Nephron (organoid): ENCODE results near the gene CACNB3.

Experiments
- H3K27ac Mint-ChIP-seq, 3 experiments: 2 replicates each; pipeline ENCODE4 v1.8.0; 2020; ENCODE audit warnings: mixed read lengths in 3 of 3, mild to moderate bottlenecking in 2 of 3, moderate library complexity in 1 of 3
- H3K27me3 Mint-ChIP-seq: 2 replicates; pipeline ENCODE4 v1.8.0; 2021; ENCODE audit warnings: low read depth, mild to moderate bottlenecking, moderate library complexity, mixed read lengths
- H3K36me3 Mint-ChIP-seq: 2 replicates; pipeline ENCODE4 v1.8.0; 2020; ENCODE audit warnings: low read depth, mixed read lengths
- H3K4me1 Mint-ChIP-seq: 2 replicates; pipeline ENCODE4 v1.8.0; 2020; ENCODE audit warnings: mixed read lengths
- H3K4me3 Mint-ChIP-seq, 3 experiments: 2 replicates each; pipeline ENCODE4 v1.8.0; 2020; ENCODE audit warnings: mild to moderate bottlenecking in 3 of 3, mixed read lengths in 3 of 3, moderate library complexity in 2 of 3
- H3K9me3 Mint-ChIP-seq: 2 replicates; pipeline ENCODE4 v1.8.0; 2020; ENCODE audit warnings: mixed read lengths
- TF ChIP-seq, protein P1 (sequence below), 3 experiments: fragments of 200-600 bp; sonication (generic); IDR thresholded peaks; one replicate each; pipeline ENCODE4 v1.5.0; 2021; ENCODE audit warnings: antibody characterized with exemption in 3 of 3; ENCODE audit not compliant: unreplicated experiment in 3 of 3

The CACNB3 gene

DNA sequence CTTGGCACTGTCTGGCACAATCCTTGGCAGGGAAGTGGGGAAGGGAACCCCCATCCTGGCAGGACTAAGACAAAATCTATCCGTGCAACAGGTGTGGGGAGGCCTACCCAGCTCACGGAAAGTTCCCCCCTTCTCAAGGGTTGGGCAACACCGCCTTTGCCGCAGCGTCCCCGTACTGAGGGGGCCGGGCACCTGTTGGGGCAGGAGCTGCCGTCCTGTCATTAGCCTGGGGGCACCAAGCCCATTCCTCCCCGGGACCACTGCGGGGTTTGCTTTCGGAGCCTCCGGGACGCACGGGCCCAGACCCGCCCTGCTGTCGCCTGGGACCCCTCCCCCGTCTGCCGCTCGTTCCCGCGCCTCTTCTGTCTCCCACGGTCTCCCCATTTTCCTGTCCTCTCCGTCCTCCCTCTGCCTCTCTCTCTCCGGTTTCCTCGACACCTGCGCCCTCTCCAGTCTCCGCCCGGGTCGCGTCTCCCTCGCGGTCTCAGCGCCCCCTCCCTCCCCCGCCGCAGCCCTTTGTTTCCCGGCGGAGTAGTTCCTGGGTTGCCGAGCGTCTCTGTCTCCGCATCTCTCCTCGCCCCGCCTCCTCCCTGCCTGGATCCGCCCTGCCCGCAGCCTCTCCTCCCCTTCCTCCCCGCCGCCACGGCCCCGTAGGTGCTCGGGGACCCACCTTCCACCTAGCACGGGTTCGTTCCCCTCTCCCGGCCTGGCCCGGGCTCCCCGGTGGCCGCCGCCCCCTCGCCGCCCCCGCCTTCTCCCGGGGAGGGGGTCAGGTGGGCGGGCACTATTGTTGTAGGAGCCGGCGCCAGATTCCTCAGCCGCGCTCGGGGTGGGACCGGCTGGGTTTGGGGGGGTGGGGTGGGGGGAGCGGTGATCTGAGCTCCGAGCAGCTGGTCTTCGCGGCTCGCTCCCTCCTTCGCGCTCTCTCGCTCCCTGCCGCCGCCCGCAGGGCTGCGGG is at the start of gene CACNB3:
TSS of gene CACNB3 (plus strand) at position 624 of the 958 bp plus-strand sequence. CDS start 434 bp downstream, outside the sequence.
- H3K9me3 Mint-ChIP-seq = no peaks in the 10 kb centered on the region
- TF ChIP-seq, protein P1, sequence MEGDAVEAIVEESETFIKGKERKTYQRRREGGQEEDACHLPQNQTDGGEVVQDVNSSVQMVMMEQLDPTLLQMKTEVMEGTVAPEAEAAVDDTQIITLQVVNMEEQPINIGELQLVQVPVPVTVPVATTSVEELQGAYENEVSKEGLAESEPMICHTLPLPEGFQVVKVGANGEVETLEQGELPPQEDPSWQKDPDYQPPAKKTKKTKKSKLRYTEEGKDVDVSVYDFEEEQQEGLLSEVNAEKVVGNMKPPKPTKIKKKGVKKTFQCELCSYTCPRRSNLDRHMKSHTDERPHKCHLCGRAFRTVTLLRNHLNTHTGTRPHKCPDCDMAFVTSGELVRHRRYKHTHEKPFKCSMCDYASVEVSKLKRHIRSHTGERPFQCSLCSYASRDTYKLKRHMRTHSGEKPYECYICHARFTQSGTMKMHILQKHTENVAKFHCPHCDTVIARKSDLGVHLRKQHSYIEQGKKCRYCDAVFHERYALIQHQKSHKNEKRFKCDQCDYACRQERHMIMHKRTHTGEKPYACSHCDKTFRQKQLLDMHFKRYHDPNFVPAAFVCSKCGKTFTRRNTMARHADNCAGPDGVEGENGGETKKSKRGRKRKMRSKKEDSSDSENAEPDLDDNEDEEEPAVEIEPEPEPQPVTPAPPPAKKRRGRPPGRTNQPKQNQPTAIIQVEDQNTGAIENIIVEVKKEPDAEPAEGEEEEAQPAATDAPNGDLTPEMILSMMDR (IDR thresholded peaks at IDR 0.05; ENCODE audit: unreplicated experiment in 3 of 3) = no peak
- H3K4me3 Mint-ChIP-seq = peak within 1 kb of the TSS; percentile 91
- peaks cover 60% of the 10 kb centered on the region for H3K4me1 Mint-ChIP-seq
- H3K27ac Mint-ChIP-seq = peak within 1 kb of the TSS; percentile 78 to 85 (median 85)
- H3K36me3 Mint-ChIP-seq = peaks cover 4% of the 10 kb centered on the region
- H3K27me3 Mint-ChIP-seq = peaks cover 6% of the 10 kb centered on the region

DNA sequence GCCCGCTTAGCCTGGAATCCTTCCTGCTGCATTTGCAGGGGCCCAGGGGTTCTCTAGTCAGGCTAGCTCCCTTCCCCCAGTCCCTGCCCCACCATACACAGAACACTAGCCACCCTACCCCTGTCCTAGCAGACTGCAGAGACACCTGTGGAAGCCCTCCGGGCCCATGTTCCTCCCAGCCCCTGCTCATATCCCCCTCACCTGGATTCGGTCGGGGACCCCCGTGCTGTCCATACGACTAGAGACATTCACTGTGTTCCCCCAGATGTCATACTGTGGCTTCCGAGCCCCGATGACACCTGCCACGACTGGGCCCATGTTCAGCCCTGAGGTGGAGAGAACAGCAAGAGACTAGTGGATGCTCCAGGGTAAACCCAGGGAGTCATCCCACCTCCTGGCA is 49.6 kb upstream of the CACNB3 start:
- H3K4me1 Mint-ChIP-seq = peaks cover 7% of the 10 kb centered on the region
- peaks cover 64% of the 10 kb centered on the region for H3K36me3 Mint-ChIP-seq
- no peaks in the 10 kb centered on the region for H3K9me3 Mint-ChIP-seq
- H3K27ac Mint-ChIP-seq = no peak overlapping the region
- no peaks in the 10 kb centered on the region for H3K27me3 Mint-ChIP-seq
- TF ChIP-seq, protein P1 (IDR thresholded peaks at IDR 0.05; ENCODE audit: unreplicated experiment in 3 of 3) = no peak
- no peak overlapping the region for H3K4me3 Mint-ChIP-seq

DNA sequence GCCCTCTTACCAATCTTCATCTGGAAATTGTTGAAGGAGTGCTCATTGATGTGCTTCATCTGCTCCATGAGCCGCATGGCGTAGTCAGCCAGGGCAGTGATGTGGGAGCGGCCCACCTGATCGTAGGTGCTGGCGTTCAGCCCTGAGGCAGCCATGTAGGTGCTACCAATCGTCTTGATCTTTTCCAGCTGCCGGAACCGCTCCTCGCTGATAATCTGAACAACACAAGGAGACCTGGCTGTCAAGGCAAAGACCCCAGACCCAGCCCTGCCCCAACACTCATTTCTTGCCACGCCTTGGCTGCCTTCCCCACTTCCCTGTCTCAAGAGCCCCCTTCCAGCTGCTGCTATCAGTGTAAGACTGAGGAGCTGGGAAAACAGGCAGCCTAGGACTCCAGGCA is 47.5 kb upstream of the CACNB3 start:
- Mint-ChIP-seq H3K36me3 (peaks cover 60% of the 10 kb centered on the region), H3K4me1 (peaks cover 2% of the 10 kb centered on the region), H3K9me3 (no peaks in the 10 kb centered on the region), H3K27ac (no peak overlapping the region), H3K27me3 (no peaks in the 10 kb centered on the region), H3K4me3 (no peak overlapping the region)
- TF ChIP-seq, protein P1 (IDR thresholded peaks at IDR 0.05; ENCODE audit: unreplicated experiment in 3 of 3) = no peak

DNA sequence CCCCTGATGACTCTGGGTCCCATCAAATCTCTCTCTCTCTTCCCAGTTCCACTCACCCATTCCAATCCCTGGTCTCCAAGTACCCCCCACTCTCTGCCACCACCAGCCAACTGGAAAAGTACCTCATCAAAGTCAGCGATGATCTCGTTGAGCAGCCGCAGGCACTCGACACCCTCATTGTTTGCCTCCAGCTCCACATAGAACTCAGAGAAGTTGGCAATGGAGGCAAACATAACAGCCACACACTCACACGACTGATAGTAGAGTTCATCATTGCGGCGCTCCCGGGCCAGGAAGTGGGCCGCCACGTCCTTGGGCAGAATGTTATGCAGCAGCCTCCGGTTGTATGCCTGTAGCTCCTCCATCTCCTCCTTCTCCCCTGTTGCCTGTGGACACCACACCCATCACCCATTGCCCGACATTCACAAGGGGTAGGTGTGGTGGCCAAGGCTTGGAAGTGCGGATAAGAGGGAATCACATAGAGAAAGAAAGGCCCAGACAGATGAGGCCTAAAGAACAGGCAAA is 46.6 kb upstream of the CACNB3 start:
- no peaks in the 10 kb centered on the region for H3K27me3 Mint-ChIP-seq
- H3K36me3 Mint-ChIP-seq = peaks cover 51% of the 10 kb centered on the region
- no peak overlapping the region for H3K4me3 Mint-ChIP-seq
- H3K9me3 Mint-ChIP-seq = no peaks in the 10 kb centered on the region
- no peaks in the 10 kb centered on the region for H3K4me1 Mint-ChIP-seq
- TF ChIP-seq, protein P1 (IDR thresholded peaks at IDR 0.05; ENCODE audit: unreplicated experiment in 3 of 3) = no peak
- no peak overlapping the region for H3K27ac Mint-ChIP-seq

DNA sequence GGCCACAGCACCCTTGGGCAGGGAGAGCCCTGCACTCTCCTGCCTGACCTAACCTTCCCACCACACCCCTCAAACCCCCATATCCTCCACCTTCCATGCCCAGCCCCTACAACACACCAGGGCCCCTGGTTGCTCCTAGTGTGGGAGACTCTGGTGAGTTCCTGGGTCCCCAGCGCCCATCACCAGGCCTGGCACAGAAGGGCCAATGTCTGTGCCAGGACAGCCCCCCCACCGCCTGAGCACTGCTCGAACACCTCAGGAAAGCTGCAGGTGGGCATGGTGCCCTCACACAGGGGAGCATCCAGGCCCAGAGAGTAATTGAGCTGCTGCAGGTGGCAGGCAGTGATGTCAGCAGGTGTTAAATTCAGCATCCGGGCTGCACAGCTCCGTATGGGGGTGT is 44.6 kb upstream of the CACNB3 start:
- Mint-ChIP-seq H3K4me1 (no peaks in the 10 kb centered on the region), H3K9me3 (no peaks in the 10 kb centered on the region), H3K27ac (no peak overlapping the region), H3K36me3 (peaks cover 56% of the 10 kb centered on the region), H3K27me3 (no peaks in the 10 kb centered on the region), H3K4me3 (no peak overlapping the region)
- TF ChIP-seq, protein P1 (IDR thresholded peaks at IDR 0.05; ENCODE audit: unreplicated experiment in 3 of 3) = no peak
